H1 (cell line): ENCODE results near the gene MFSD2A. TPM values are rescaled to one million over a fixed set of nuclear protein-coding genes. Genes with fewer than 3 reads are reported as not detected.

Source experiments
- CTCF ChIA-PET: fragments of 300-600 bp; sonication (Branson Sonifier 250); formaldehyde crosslinking; loops from one replicate; lab custom pipeline; 2021; ENCODE audit not compliant: partially characterized antibody; lab: Charles Lee
- POLR2A ChIA-PET: fragments of 300-600 bp; sonication (Branson Sonifier 250); formaldehyde crosslinking; loops from one replicate; lab custom pipeline; 2021; ENCODE audit warnings: inconsistent platforms; ENCODE audit not compliant: partially characterized antibody; lab: Charles Lee
- DNase-seq, 2 experiments: peaks; one replicate each; pipeline versions ENCODE4 v3.0.0 to v3.0.0-alpha.2; 2010 to 2022; ENCODE audit warnings: low spot score in 2 of 2, low read depth in 1 of 2, mixed read lengths in 1 of 2
- FAIRE-seq: peaks from 2 replicates; lab custom pipeline; 2011; peaks lifted over from hg19 to GRCh38; lab: Jason Lieb, UNC
- H2AFZ ChIP-seq: 2 replicates; pipeline ENCODE4 v1.8.1; 2012; ENCODE audit warnings: low read length, inconsistent platforms
- H2AK5ac ChIP-seq: 2 replicates; pipeline ENCODE4 v1.6.1; 2013; ENCODE audit warnings: low read depth, low read length
- H2BK120ac ChIP-seq: replicated peaks from 2 replicates; pipeline ENCODE3; 2013; ENCODE audit warnings: low read depth, low read length, inconsistent platforms
- H2BK12ac ChIP-seq: 2 replicates; pipeline ENCODE4 v1.6.1; 2013; ENCODE audit warnings: low read depth, low read length
- H2BK15ac ChIP-seq: 2 replicates; pipeline ENCODE4 v1.6.1; 2013; ENCODE audit warnings: low read length
- H2BK20ac ChIP-seq: 2 replicates; pipeline ENCODE4 v1.6.1; 2013; ENCODE audit warnings: low read length
- H2BK5ac ChIP-seq: 2 replicates; pipeline ENCODE4 v1.6.1; 2013; ENCODE audit warnings: low read depth, low read length
- H3K14ac ChIP-seq: 2 replicates; pipeline ENCODE4 v1.6.1; 2013; ENCODE audit warnings: inconsistent platforms; ENCODE audit not compliant: insufficient read length
- H3K18ac ChIP-seq: 2 replicates; pipeline ENCODE4 v1.6.1; 2013; ENCODE audit warnings: low read length; ENCODE audit errors: extremely low read depth
- H3K23ac ChIP-seq: 2 replicates; pipeline ENCODE4 v1.6.1; 2013; ENCODE audit warnings: inconsistent platforms; ENCODE audit not compliant: insufficient read length
- H3K23me2 ChIP-seq: 2 replicates; pipeline ENCODE4 v1.6.1; 2013; ENCODE audit warnings: low read depth, low read length
- H3K27ac ChIP-seq: 2 replicates; pipeline ENCODE4 v1.6.1; 2011; ENCODE audit warnings: low read depth, low read length, inconsistent platforms
- H3K27me3 ChIP-seq, 4 experiments: replicated peaks in 1 of 4; 1 replicate in 1 of 4; 2 replicates in 3 of 4; pipeline versions ENCODE4 v1.6.1 to v1.8.1; 2011 to 2013; ENCODE audit warnings: low read length in 3 of 4, mild to moderate bottlenecking in 3 of 4, inconsistent platforms in 2 of 4, mixed read lengths in 2 of 4, moderate library complexity in 1 of 4; ENCODE audit not compliant: control insufficient read depth in 3 of 4, insufficient read depth in 3 of 4; ENCODE audit errors: extremely low read depth in 1 of 4
- H3K36me3 ChIP-seq, 4 experiments: 2 replicates each; pipeline versions ENCODE4 v1.6.1 to v1.8.1; 2011 to 2013; ENCODE audit warnings: mild to moderate bottlenecking in 4 of 4, low read length in 3 of 4, moderate library complexity in 2 of 4, control low read depth in 1 of 4, inconsistent platforms in 1 of 4; ENCODE audit not compliant: insufficient read depth in 4 of 4, control insufficient read depth in 2 of 4
- H3K4ac ChIP-seq: replicated peaks from 2 replicates; pipeline ENCODE3; 2013; ENCODE audit warnings: low read length, low read depth, mixed read lengths, inconsistent platforms; ENCODE audit not compliant: insufficient read length
- H3K4me1 ChIP-seq, 4 experiments: replicated peaks in 1 of 4; 1 replicate in 1 of 4; 2 replicates in 3 of 4; pipeline versions ENCODE4 v1.6.1 to v1.8.1; 2011 to 2013; ENCODE audit warnings: low read length in 3 of 4, inconsistent platforms in 2 of 4, mixed read lengths in 1 of 4; ENCODE audit not compliant: insufficient read depth in 4 of 4, control insufficient read depth in 3 of 4
- H3K4me2 ChIP-seq, 2 experiments: 2 replicates each; pipeline versions ENCODE4 v1.6.1 to v1.8.1; 2011 to 2013; ENCODE audit warnings: low read depth in 2 of 2, low read length in 2 of 2, control low read depth in 1 of 2, inconsistent platforms in 1 of 2, mild to moderate bottlenecking in 1 of 2; ENCODE audit not compliant: insufficient read depth in 1 of 2
- H3K4me3 ChIP-seq, 4 experiments: fragments of 200-600, 300-600 bp in 1 of 4; sonication (generic), shearing (Covaris generic), sonication (Bioruptor Twin) in 1 of 4; 2 replicates each; pipeline versions ENCODE4 v1.5.1 to v1.8.1; 2011 to 2016; ENCODE audit warnings: low read length in 4 of 4, low read depth in 3 of 4, control low read depth in 2 of 4, inconsistent platforms in 2 of 4, mild to moderate bottlenecking in 2 of 4, mixed read lengths in 1 of 4, moderate library complexity in 1 of 4; ENCODE audit not compliant: insufficient read depth in 2 of 4; ENCODE audit errors: extremely low read depth in 1 of 4
- H3K56ac ChIP-seq: replicated peaks from 2 replicates; pipeline ENCODE3; 2013; ENCODE audit warnings: low read depth, mild to moderate bottlenecking, mixed read lengths, low read length, inconsistent platforms; ENCODE audit not compliant: insufficient read length
- H3K79me1 ChIP-seq: 2 replicates; pipeline ENCODE4 v1.6.1; 2013; ENCODE audit warnings: low read depth, low read length, control low read depth
- H3K79me2 ChIP-seq, 2 experiments: 2 replicates each; pipeline versions ENCODE4 v1.6.1 to v1.8.1; 2012 to 2013; ENCODE audit warnings: low read length in 2 of 2, mild to moderate bottlenecking in 2 of 2, inconsistent platforms in 1 of 2; ENCODE audit not compliant: insufficient read depth in 2 of 2, control insufficient read depth in 1 of 2
- H3K9ac ChIP-seq, 4 experiments: replicated peaks in 1 of 4; 1 replicate in 1 of 4; 2 replicates in 3 of 4; pipeline versions ENCODE4 v1.6.1 to v1.8.1; 2011 to 2013; ENCODE audit warnings: low read depth in 3 of 4, low read length in 3 of 4, control low read depth in 2 of 4, mild to moderate bottlenecking in 2 of 4, moderate library complexity in 2 of 4, inconsistent platforms in 1 of 4; ENCODE audit errors: extremely low read depth in 1 of 4
- H3K9me3 ChIP-seq, 2 experiments: 2 replicates each; pipeline versions ENCODE4 v1.6.1 to v1.8.1; 2012 to 2013; ENCODE audit warnings: mild to moderate bottlenecking in 2 of 2, moderate library complexity in 2 of 2, control low read depth in 1 of 2, inconsistent platforms in 1 of 2, low read depth in 1 of 2, low read length in 1 of 2, mixed read lengths in 1 of 2; ENCODE audit not compliant: insufficient read depth in 2 of 2
- H4K20me1 ChIP-seq, 2 experiments: replicated peaks in 1 of 2; 2 replicates each; pipeline versions ENCODE3 to v1.8.1; 2011 to 2013; ENCODE audit warnings: inconsistent platforms in 2 of 2, low read length in 2 of 2, mild to moderate bottlenecking in 1 of 2; ENCODE audit not compliant: insufficient read depth in 2 of 2, control insufficient read depth in 1 of 2
- H4K5ac ChIP-seq: 2 replicates; pipeline ENCODE4 v1.6.1; 2013; ENCODE audit warnings: low read length, low read depth, mixed read lengths, inconsistent platforms; ENCODE audit not compliant: insufficient read length
- H4K8ac ChIP-seq: 2 replicates; pipeline ENCODE4 v1.8.0; 2013; ENCODE audit warnings: mild to moderate bottlenecking, moderate library complexity, low read length, inconsistent platforms; ENCODE audit not compliant: insufficient read depth; ENCODE audit errors: extremely low read depth
- H4K91ac ChIP-seq: replicated peaks from 2 replicates; pipeline ENCODE3; 2013; ENCODE audit warnings: low read length, mixed read lengths, inconsistent platforms; ENCODE audit not compliant: insufficient read length
- ASH2L ChIP-seq: fragments of 200-600, 300-600 bp; sonication (generic); IDR thresholded peaks from one replicate; pipeline ENCODE4 v1.7.1; 2017; ENCODE audit warnings: low read length
- BACH1 ChIP-seq: IDR thresholded peaks from 2 replicates; pipeline ENCODE4 v1.6.1; 2012; ENCODE audit warnings: low read length, improper control_type of control experiment
- E2F6 ChIP-seq: IDR thresholded peaks from 2 replicates; pipeline ENCODE4 v1.6.1; 2012; ENCODE audit warnings: inconsistent platforms
- EGR1 ChIP-seq: IDR thresholded peaks from 2 replicates; pipeline ENCODE4 v1.6.1; 2011; ENCODE audit warnings: low read depth, low read length, borderline replicate concordance
- KDM1A ChIP-seq: fragments of 200-600, 300-600 bp; sonication (generic); IDR thresholded peaks from 2 replicates; pipeline ENCODE4 v1.7.1; 2016; ENCODE audit warnings: mild to moderate bottlenecking, low read length, borderline replicate concordance
- KDM5A ChIP-seq: fragments of 200-600 bp; IDR thresholded peaks from 2 replicates; pipeline ENCODE4 v1.7.1; 2012; ENCODE audit warnings: mild to moderate bottlenecking, low read length, inconsistent platforms, mixed read lengths
- MAFK ChIP-seq: IDR thresholded peaks from 2 replicates; pipeline ENCODE4 v1.6.1; 2012; ENCODE audit warnings: low read depth, mild to moderate bottlenecking, improper control_type of control experiment, low read length
- POLR2A ChIP-seq, 2 experiments: IDR thresholded peaks; 1 replicate in 1 of 2; 2 replicates in 1 of 2; pipeline ENCODE4 v1.6.1; 2011; ENCODE audit warnings: low read depth in 2 of 2, low read length in 2 of 2, mild to moderate bottlenecking in 2 of 2; ENCODE audit errors: control extremely low read depth in 1 of 2
- TAF1 ChIP-seq: IDR thresholded peaks from 2 replicates; pipeline ENCODE4 v1.6.1; 2011; ENCODE audit warnings: mild to moderate bottlenecking, low read depth, low read length
- WGBS, 2 experiments: shearing (Covaris generic) in 1 of 2; methylation state at CpG; one replicate each; pipeline versions ENCODE4 v1.1.6 to v1.1.7; 2013 to 2015; ENCODE audit warnings: low lambda C conversion rate in 2 of 2, mixed read lengths in 2 of 2, inconsistent platforms in 1 of 2, low coverage in 1 of 2, missing lambda C conversion rate in 1 of 2; ENCODE audit not compliant: insufficient replicate concordance in 2 of 2, insufficient coverage in 1 of 2, insufficient read length in 1 of 2; ENCODE audit errors: extremely low coverage in 1 of 2, missing lambda C conversion rate in 1 of 2; 5-methylcytosine and 5-hydroxymethylcytosine counted together
- polyA plus RNA-seq, 7 experiments: library from polyadenylated mRNA; depleted of rRNA in 3 of 7; stranded (reverse) in 5 of 7; unstranded in 2 of 7; fragments of >200 nt in 5 of 7; fragments of 200-250 nt in 2 of 7; gene quantifications; 1 replicate in 5 of 7; 2 replicates in 1 of 7; 4 replicates in 1 of 7; pipeline versions ENCODE4 v1.2.1 to v1.2.3, GENCODE V29; 2011 to 2013; ENCODE audit warnings: missing spikeins in 2 of 7, mixed read lengths in 2 of 7
- total RNA-seq: library from RNA; stranded (reverse); fragmentation: NEBNext Ultra II Directional; extraction: Animal tissue kit (Norgen Biotek cat#: 25700); gene quantifications from 2 replicates; pipeline ENCODE4 v1.2.1, GENCODE V29; 2021
- TF ChIP-seq, protein P1 (sequence below): IDR thresholded peaks from 2 replicates; pipeline ENCODE4 v1.6.1; 2011; ENCODE audit warnings: low read depth, mild to moderate bottlenecking, low read length; ENCODE audit not compliant: insufficient read depth

MFSD2A gene
- total and polyA plus RNA-seq, 2 of the 8 experiments (the other 6 are each of a cell fraction or from before 2014, with no cell fraction given): 18.3 to 25.9 TPM

GRCh38 chr1:39925721-39926342 is 29.1 kb upstream of the MFSD2A start:
- H3K27me3 ChIP-seq: peaks cover 0 to 5% (median under 1%) of the 10 kb centered on the region in 4 experiments; a peak in 3 of 7 replicates
- H2AK5ac ChIP-seq: peak overlapping the region; percentile 82; the same call in 1 of the 2 replicates
- peaks cover 7 to 12% (median 10%) of the 10 kb centered on the region in 4 experiments for H3K4me1 ChIP-seq
- H2AFZ ChIP-seq: 0 out of 2 replicates have a peak overlapping the region, but pooled peaks have one; percentile 19
- H3K4ac ChIP-seq: no peak overlapping the region
- H3K9ac ChIP-seq: no peak overlapping the region
- H3K4me3 ChIP-seq: no peak overlapping the region
- H3K56ac ChIP-seq: no peak overlapping the region
- no peaks in the 10 kb centered on the region for H3K9me3 ChIP-seq
- H3K79me1 ChIP-seq: no peaks in the 10 kb centered on the region
- no peaks in the 10 kb centered on the region for H3K36me3 ChIP-seq
- no peaks in the 10 kb centered on the region for H3K23me2 ChIP-seq
- H2BK120ac ChIP-seq: peak overlapping the region; percentile 29
- H3K4me2 ChIP-seq: no peak overlapping the region
- no peaks in the 10 kb centered on the region for H4K20me1 ChIP-seq
- 0 out of 2 replicates have a peak overlapping the region, but pooled peaks have one; percentile 39 for H2BK5ac ChIP-seq
- no peaks in the 10 kb centered on the region for H3K79me2 ChIP-seq
- no peak for DNase-seq
- no peak overlapping the region for H3K27ac ChIP-seq
- no peak overlapping the region for H3K18ac ChIP-seq
- H2BK20ac ChIP-seq: peak overlapping the region; percentile 87
- no peak overlapping the region for H3K14ac ChIP-seq
- H2BK15ac ChIP-seq: no peak overlapping the region
- no peak overlapping the region for H4K91ac ChIP-seq
- no peak for FAIRE-seq
- H4K5ac ChIP-seq: no peak overlapping the region
- 90% methylated on average over 2 of the region's 2 CpGs; no CpG with 5 or more reads in 1 of the 2 experiments for WGBS, 2 experiments
- ChIA-PET CTCF (interaction anchor here (0.6 to 13.5 kb wide), 11 partner anchors 8 to 185 kb away, joined by 3 to 134 read pairs (median 4); no protein-coding TSS in a partner anchor), POLR2A (interaction anchor here (0.7 to 3.7 kb wide), 5 partner anchors 26 to 115 kb away, joined by 3 to 10 read pairs (median 4); partner anchors contain the start of genes CAP1 and MFSD2A)
- peak overlapping the region; percentile 85; the same call in 1 of the 2 replicates for H2BK12ac ChIP-seq
- no peak overlapping the region for H4K8ac ChIP-seq
- H3K23ac ChIP-seq: no peak overlapping the region
- TF ChIP-seq ASH2L: no peak
- TF ChIP-seq EGR1: no peak
- no peak for TF ChIP-seq MAFK
- no peak for TF ChIP-seq TAF1
- TF ChIP-seq, protein P1, sequence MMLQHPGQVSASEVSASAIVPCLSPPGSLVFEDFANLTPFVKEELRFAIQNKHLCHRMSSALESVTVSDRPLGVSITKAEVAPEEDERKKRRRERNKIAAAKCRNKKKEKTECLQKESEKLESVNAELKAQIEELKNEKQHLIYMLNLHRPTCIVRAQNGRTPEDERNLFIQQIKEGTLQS: no peak
- no peak for TF ChIP-seq KDM1A
- no peak for TF ChIP-seq POLR2A (IDR thresholded peaks at IDR 0.05; ENCODE audit: control extremely low read depth in 1 of 2, low read depth in 2 of 2, low read length in 2 of 2)
- no peak for TF ChIP-seq KDM5A
- no peak for TF ChIP-seq E2F6
- no peak for TF ChIP-seq BACH1
